ENCODE measurements around the gene VAX1. TPM values are rescaled to one million over a fixed set of nuclear protein-coding genes. Genes with fewer than 3 reads are reported as not detected.
A peak's percentile ranks its signal among the peaks of the same experiment; 100 is the strongest.

VAX1 gene
- total RNA-seq, 1 experiment from 2014 or later, result not detected

- DNase-seq, result peak; percentile 77
- Histone ChIP-seq H3K14ac (ENCODE audit: insufficient read depth, low read length) (no peak overlapping the region), H2AFZ (ENCODE audit: low read length) (no peak overlapping the region), H2BK120ac (ENCODE audit: low read depth, low read length, poor library complexity, severe bottlenecking) (no peak overlapping the region), H3K9ac (ENCODE audit: extremely low read depth, insufficient read length, low read length) (no peak overlapping the region), H4K5ac (ENCODE audit: insufficient read length, low read depth, low read length) (no peak overlapping the region), H3K18ac (ENCODE audit: insufficient read length, low read depth, low read length) (no peak overlapping the region), H2BK12ac (ENCODE audit: insufficient read length, low read depth, low read length) (no peak overlapping the region), H4K91ac (ENCODE audit: insufficient read length, low read depth, low read length) (no peak overlapping the region), H3K27ac (ENCODE audit: insufficient read length, low read depth, low read length) (no peak overlapping the region), H3K79me1 (ENCODE audit: insufficient read depth, low read depth, low read length, poor library complexity, severe bottlenecking) (no peaks in the 10 kb centered on the region), H3K23me2 (ENCODE audit: insufficient read length, low read depth, low read length, poor library complexity, severe bottlenecking) (peaks cover 14% of the 10 kb centered on the region), H2BK15ac (ENCODE audit: low read depth, low read length) (no peak overlapping the region), H4K8ac (replicated peaks; ENCODE audit: insufficient read length, low read depth, low read length) (no peak overlapping the region), H3K23ac (ENCODE audit: insufficient read length, low read depth, low read length) (no peak overlapping the region), H2AK5ac (ENCODE audit: insufficient read length, low read length) (no peak overlapping the region), H3K27me3 (ENCODE audit: insufficient read depth, low read length) (peaks cover 79% of the 10 kb centered on the region), H2BK20ac (ENCODE audit: low read depth, low read length, poor library complexity, severe bottlenecking) (no peak overlapping the region), H3T11ph (ENCODE audit: low read length) (no peak overlapping the region), H3K56ac (ENCODE audit: insufficient read length, low read depth, low read length) (no peak overlapping the region), H2BK5ac (ENCODE audit: insufficient read length, low read length) (no peak overlapping the region), H3K4me1 (ENCODE audit: insufficient read depth, low read length) (peaks cover 10% of the 10 kb centered on the region), H3K79me2 (ENCODE audit: insufficient read depth, low read length) (no peaks in the 10 kb centered on the region), H3K4ac (ENCODE audit: low read depth, low read length) (no peak overlapping the region), H4K20me1 (ENCODE audit: control insufficient read depth, insufficient read depth, insufficient read length) (no peaks in the 10 kb centered on the region), H3K4me2 (ENCODE audit: insufficient read depth, insufficient read length, low read length) (peak overlapping the region; percentile 24), H3K9me3 (ENCODE audit: control insufficient read depth, low read depth, low read length) (no peaks in the 10 kb centered on the region)
- Mint-ChIP-seq H3K9me3 (peaks cover 0 to 20% of the 10 kb centered on the region in 2 experiments; a peak in 1 of 5 replicates), H3K36me3 (ENCODE audit: insufficient read depth in 1 of 3, low read depth in 3 of 3) (no peaks in the 10 kb centered on the region; a peak in 1 of 7 replicates), H3K27me3 (ENCODE audit: low read depth) (peaks cover 99% of the 10 kb centered on the region), H3K4me1 (peaks cover 32 to 56% of the 10 kb centered on the region in 2 experiments), H3K4me3 (peak overlapping the region; percentile 45 to 73), H3K27ac (no peak overlapping the region)
- WGBS (ENCODE audit: extremely low coverage, insufficient read length, low lambda C conversion rate), result no CpG with 5 or more reads among the region's 82 CpGs
- TF ChIP-seq CTCF (conservative IDR thresholded peaks at IDR 0.05), result peak; percentile 64
Measured at GRCh38 chr10:117163061-117163953, 25.2 kb upstream of the VAX1 start.
